A549 (cell line): ENCODE results near the gene ANTXR2. TPM values are rescaled to one million over a fixed set of nuclear protein-coding genes. Genes with fewer than 3 reads are reported as not detected.

Experiments
- ATAC-seq, 2 experiments: fragments of 200-7000 bp in 1 of 2; fragments of >200 bp in 1 of 2; cut with Nextera tagmentation in 1 of 2; cut with Tn5 transposase in 1 of 2; 3 replicates each; pipeline versions ENCODE4 v1.8.0 to v1.9.1; 2018 to 2020; ENCODE audit warnings: mild to moderate bottlenecking in 1 of 2, moderate library complexity in 1 of 2
- CTCF ChIA-PET: fragments of 300-600 bp; sonication (Branson Sonifier 250); formaldehyde crosslinking; extraction: SDS; loops from one replicate; lab custom pipeline; 2021; ENCODE audit warnings: antibody characterized with exemption, inconsistent platforms; lab: Yijun Ruan, JAX
- POLR2A ChIA-PET: fragments of 350-600 bp; formaldehyde crosslinking; extraction: SDS; loops from one replicate; lab custom pipeline; 2021; ENCODE audit warnings: antibody characterized with exemption, inconsistent platforms; lab: Yijun Ruan, JAX
- DNase-seq, 2 experiments: peaks; one replicate each; pipeline versions ENCODE4 v3.0.0 to v3.0.0-alpha.2; 2011 to 2016; ENCODE audit warnings: low read depth in 1 of 2, low spot score in 1 of 2
- FAIRE-seq: peaks from 2 replicates; lab custom pipeline; 2011; peaks lifted over from hg19 to GRCh38; lab: Jason Lieb, UNC
- H3K27ac ChIP-seq, 2 experiments: fragments of >200 bp; sonication (Bioruptor Twin); formaldehyde crosslinking; 3 replicates each; pipeline ENCODE4 v1.5.1; 2016 to 2017
- H3K4me1 ChIP-seq: fragments of >200 bp; sonication (Bioruptor Twin); formaldehyde crosslinking; 3 replicates; pipeline ENCODE4 v1.6.1; 2016
- H3K4me2 ChIP-seq: fragments of >200 bp; sonication (Bioruptor Twin); formaldehyde crosslinking; 3 replicates; pipeline ENCODE4 v1.6.1; 2016
- H3K4me3 ChIP-seq: fragments of >200 bp; sonication (Bioruptor Twin); formaldehyde crosslinking; 3 replicates; pipeline ENCODE4 v1.5.1; 2016
- H3K9me3 ChIP-seq: fragments of >200 bp; sonication (Bioruptor Twin); formaldehyde crosslinking; 3 replicates; pipeline ENCODE4 v1.6.1; 2016
- CBX8 ChIP-seq: fragments of 200-600 bp; sonication (generic); IDR thresholded peaks from 2 replicates; pipeline ENCODE4 v1.6.1; 2016
- CTCF ChIP-seq: fragments of >200 bp; sonication (Bioruptor Twin); formaldehyde crosslinking; IDR thresholded peaks from 3 replicates; pipeline ENCODE4 v1.5.1; 2016
- EP300 ChIP-seq, 2 experiments: fragments of >200 bp; sonication (Bioruptor Twin); formaldehyde crosslinking; IDR thresholded peaks; 2 replicates in 1 of 2; 3 replicates in 1 of 2; pipeline ENCODE4 v1.6.1; 2016 to 2017
- ESRRA ChIP-seq: fragments of 150-350 bp; IDR thresholded peaks from 2 replicates; pipeline ENCODE4 v1.6.1; 2014; ENCODE audit warnings: mild to moderate bottlenecking, low read length, borderline replicate concordance
- FOSL2 ChIP-seq, 2 experiments: fragments of 450-650 bp in 1 of 2; fragments of >200 bp in 1 of 2; sonication (Bioruptor Twin) in 1 of 2; formaldehyde crosslinking; IDR thresholded peaks; 2 replicates each; pipeline versions ENCODE4 v1.5.0 to v1.6.1; 2016 to 2020; ENCODE audit warnings: mild to moderate bottlenecking in 1 of 2, moderate library complexity in 1 of 2
- FOXS1 ChIP-seq: fragments of 250-450 bp; sonication (Bioruptor Pico); IDR thresholded peaks from 2 replicates; pipeline ENCODE4 v1.5.0; 2020; ENCODE audit warnings: mild to moderate bottlenecking, moderate library complexity
- GATA3 ChIP-seq: IDR thresholded peaks from 2 replicates; pipeline ENCODE4 v1.6.1; 2012; ENCODE audit warnings: borderline replicate concordance
- HDAC2 ChIP-seq: fragments of 200-600 bp; sonication (generic); IDR thresholded peaks from 2 replicates; pipeline ENCODE4 v1.6.1; 2016
- HEYL ChIP-seq: fragments of 250-450 bp; sonication (Bioruptor Pico); IDR thresholded peaks from 2 replicates; pipeline ENCODE4 v1.8.0; 2021; ENCODE audit warnings: mild to moderate bottlenecking, moderate library complexity
- HOXA7 ChIP-seq: fragments of 250-450 bp; sonication (Bioruptor Pico); IDR thresholded peaks from 2 replicates; pipeline ENCODE4 v1.5.0; 2020; ENCODE audit warnings: mild to moderate bottlenecking, moderate library complexity
- HOXB5 ChIP-seq: fragments of 250-450 bp; sonication (Bioruptor Pico); IDR thresholded peaks from 2 replicates; pipeline ENCODE4 v1.5.0; 2020; ENCODE audit warnings: mild to moderate bottlenecking, moderate library complexity
- JUNB ChIP-seq: fragments of >200 bp; sonication (Bioruptor Twin); formaldehyde crosslinking; IDR thresholded peaks from 2 replicates; pipeline ENCODE4 v1.6.1; 2016
- KDM5A ChIP-seq: fragments of 200-600 bp; sonication (generic); IDR thresholded peaks from 2 replicates; pipeline ENCODE4 v1.6.1; 2016; ENCODE audit warnings: antibody characterized with exemption, mild to moderate bottlenecking
- MAFK ChIP-seq: fragments of 450-650 bp; IDR thresholded peaks from 2 replicates; pipeline ENCODE4 v1.6.1; 2014; ENCODE audit not compliant: partially characterized antibody
- MAX ChIP-seq: IDR thresholded peaks from 2 replicates; pipeline ENCODE4 v1.6.1; 2012
- MYC ChIP-seq: IDR thresholded peaks from 2 replicates; pipeline ENCODE4 v1.6.1; 2012; ENCODE audit warnings: mild to moderate bottlenecking, inconsistent platforms, low read length, improper control_type of control experiment, borderline replicate concordance
- NFE2L2 ChIP-seq: fragments of 150-350 bp; conservative IDR thresholded peaks from 2 replicates; pipeline ENCODE4 v1.6.1; 2014; ENCODE audit warnings: low read length
- NPAS2 ChIP-seq: fragments of 250-450 bp; sonication (Bioruptor Pico); IDR thresholded peaks from 2 replicates; pipeline ENCODE4 v1.8.0; 2022; ENCODE audit warnings: mild to moderate bottlenecking, moderate library complexity, borderline replicate concordance
- NR3C1 ChIP-seq: fragments of >200 bp; sonication (Bioruptor Twin); formaldehyde crosslinking; IDR thresholded peaks from 3 replicates; pipeline ENCODE4 v1.6.1; 2017
- PHF8 ChIP-seq: fragments of 200-600 bp; sonication (generic); IDR thresholded peaks from 2 replicates; pipeline ENCODE4 v1.6.1; 2016; ENCODE audit warnings: low read depth, mild to moderate bottlenecking, antibody characterized with exemption, moderate library complexity, borderline replicate concordance
- POLR2A ChIP-seq: IDR thresholded peaks from 2 replicates; pipeline ENCODE4 v1.6.1; 2012; ENCODE audit warnings: mild to moderate bottlenecking, low read length
- POLR2AphosphoS2 ChIP-seq: conservative IDR thresholded peaks from 2 replicates; pipeline ENCODE4 v1.6.1; 2012; ENCODE audit warnings: low read length, improper control_type of control experiment, inconsistent platforms
- RARB ChIP-seq: fragments of 250-450 bp; sonication (Bioruptor Pico); IDR thresholded peaks from 2 replicates; pipeline ENCODE4 v1.8.0; 2021; ENCODE audit warnings: mild to moderate bottlenecking, moderate library complexity
- RCOR1 ChIP-seq: fragments of 150-350 bp; IDR thresholded peaks from 2 replicates; pipeline ENCODE4 v1.6.1; 2014; ENCODE audit warnings: antibody characterized with exemption, low read length, low read depth
- RFX5 ChIP-seq: fragments of 450-650 bp; IDR thresholded peaks from 2 replicates; pipeline ENCODE4 v1.7.1; 2014; ENCODE audit warnings: antibody characterized with exemption, mild to moderate bottlenecking, moderate library complexity
- RNF2 ChIP-seq: fragments of 200-600 bp; sonication (generic); IDR thresholded peaks from 2 replicates; pipeline ENCODE4 v1.6.1; 2016; ENCODE audit warnings: low read depth, mild to moderate bottlenecking, antibody characterized with exemption, moderate library complexity, borderline replicate concordance
- SMC3 ChIP-seq: fragments of >200 bp; sonication (Bioruptor Twin); formaldehyde crosslinking; IDR thresholded peaks from 3 replicates; pipeline ENCODE4 v1.6.1; 2018; ENCODE audit warnings: inconsistent platforms
- TFCP2L1 ChIP-seq: fragments of 250-450 bp; sonication (Bioruptor Pico); IDR thresholded peaks from 2 replicates; pipeline ENCODE4 v1.5.0; 2021; ENCODE audit warnings: mild to moderate bottlenecking
- WGBS: methylation state at CpG from one replicate; pipeline ENCODE4 v1.1.6; 2017; ENCODE audit errors: missing lambda C conversion rate; 5-methylcytosine and 5-hydroxymethylcytosine counted together
- polyA plus RNA-seq, 4 experiments: library from polyadenylated mRNA; depleted of rRNA in 3 of 4; stranded (reverse); fragments of >200 nt; fragmentation: RNase III in 1 of 4; extraction: RNeasy Plus Mini Kit Qiagen cat#74134 plus additional on column Dnase treatment in 1 of 4; gene quantifications; 2 replicates in 3 of 4; 3 replicates in 1 of 4; pipeline ENCODE4 v1.2.3, GENCODE V29; 2011 to 2017
- TF ChIP-seq, protein P1 (sequence below): fragments of 150-350 bp; IDR thresholded peaks from 2 replicates; pipeline ENCODE4 v1.6.1; 2014; ENCODE audit warnings: low read depth, mild to moderate bottlenecking, low read length
- TF ChIP-seq, protein P2 (sequence below): fragments of 250-450 bp; sonication (Bioruptor Pico); IDR thresholded peaks from 2 replicates; pipeline ENCODE4 v1.5.0; 2020; ENCODE audit warnings: low read depth, mild to moderate bottlenecking, moderate library complexity
- TF ChIP-seq, protein P3 (sequence below): IDR thresholded peaks from 2 replicates; pipeline ENCODE4 v1.6.1; 2012; ENCODE audit warnings: low read depth, borderline replicate concordance

The ANTXR2 gene
- polyA plus RNA-seq, 2 of the 4 experiments (the other 2 are of a cell fraction) = 2.3 to 3.0 TPM

GRCh38 chr4:79881407-79881806 lies 191.6 kb downstream of the ANTXR2 start:
- ChIA-PET POLR2A (no interaction called here), CTCF (no interaction called here)
- H3K9me3 ChIP-seq = no peaks in the 10 kb centered on the region
- H3K27ac ChIP-seq = no peak overlapping the region
- no peak overlapping the region for H3K4me2 ChIP-seq
- H3K4me3 ChIP-seq = no peak overlapping the region
- DNase-seq = no peak
- TF ChIP-seq, protein P1, sequence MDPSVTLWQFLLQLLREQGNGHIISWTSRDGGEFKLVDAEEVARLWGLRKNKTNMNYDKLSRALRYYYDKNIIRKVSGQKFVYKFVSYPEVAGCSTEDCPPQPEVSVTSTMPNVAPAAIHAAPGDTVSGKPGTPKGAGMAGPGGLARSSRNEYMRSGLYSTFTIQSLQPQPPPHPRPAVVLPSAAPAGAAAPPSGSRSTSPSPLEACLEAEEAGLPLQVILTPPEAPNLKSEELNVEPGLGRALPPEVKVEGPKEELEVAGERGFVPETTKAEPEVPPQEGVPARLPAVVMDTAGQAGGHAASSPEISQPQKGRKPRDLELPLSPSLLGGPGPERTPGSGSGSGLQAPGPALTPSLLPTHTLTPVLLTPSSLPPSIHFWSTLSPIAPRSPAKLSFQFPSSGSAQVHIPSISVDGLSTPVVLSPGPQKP = no peak
- no peak for TF ChIP-seq FOXS1 (CRISPR knock-in tag)
- TF ChIP-seq RCOR1 = no peak
- TF ChIP-seq HOXB5 = no peak
- TF ChIP-seq ESRRA = no peak
- TF ChIP-seq TFCP2L1 = no peak
- TF ChIP-seq MAFK = no peak
- no peak for TF ChIP-seq RNF2
- TF ChIP-seq NR3C1 = no peak
- FAIRE-seq = no peak
- no peak for ATAC-seq
- H3K4me1 ChIP-seq = no peaks in the 10 kb centered on the region

GRCh38 chr4:79877511-79877910 lies 195.5 kb downstream of the ANTXR2 start:
- DNase-seq (no peak), FAIRE-seq (no peak), ATAC-seq (no peak)
- H3K27ac ChIP-seq = no peak overlapping the region
- H3K4me1 ChIP-seq = no peaks in the 10 kb centered on the region
- H3K9me3 ChIP-seq = no peaks in the 10 kb centered on the region
- ChIA-PET CTCF (no interaction called here), POLR2A (no interaction called here)
- TF ChIP-seq HOXA7 (CRISPR knock-in tag) = no peak
- TF ChIP-seq MAX = no peak
- TF ChIP-seq GATA3 = no peak
- no peak for TF ChIP-seq CBX8
- TF ChIP-seq NPAS2 = no peak
- TF ChIP-seq SMC3 = no peak
- no peak for TF ChIP-seq HOXB5
- no peak for TF ChIP-seq POLR2AphosphoS2
- TF ChIP-seq POLR2A = no peak
- TF ChIP-seq RARB = no peak
- no peak for TF ChIP-seq EP300 (IDR thresholded peaks at IDR 0.05)
- no peak for TF ChIP-seq FOSL2 (IDR thresholded peaks at IDR 0.05)
- TF ChIP-seq FOSL2 (CRISPR knock-in tag; IDR thresholded peaks at IDR 0.05) = no peak
- no peak for TF ChIP-seq RFX5
- no peak for TF ChIP-seq JUNB
- TF ChIP-seq CTCF = no peak
- H3K4me2 ChIP-seq = no peak overlapping the region
- H3K4me3 ChIP-seq = no peak overlapping the region

- H3K4me3 ChIP-seq = no peak overlapping the region
- ATAC-seq = no peak
- H3K9me3 ChIP-seq = no peaks in the 10 kb centered on the region
- DNase-seq = no peak
- 7% methylated on average over 4 of the region's 4 CpGs for WGBS
- CTCF ChIA-PET = no interaction called here
- no peaks in the 10 kb centered on the region for H3K4me1 ChIP-seq
- H3K4me2 ChIP-seq = no peak overlapping the region
- POLR2A ChIA-PET = no interaction called here
- FAIRE-seq = no peak
- H3K27ac ChIP-seq = no peak overlapping the region
- TF ChIP-seq RNF2 = no peak
- no peak for TF ChIP-seq POLR2A
- TF ChIP-seq RFX5 = no peak
- TF ChIP-seq NR3C1 = no peak
- no peak for TF ChIP-seq CTCF
- no peak for TF ChIP-seq PHF8
- TF ChIP-seq NFE2L2 = no peak
- no peak for TF ChIP-seq HDAC2
- no peak for TF ChIP-seq HOXB5
- TF ChIP-seq, protein P2, sequence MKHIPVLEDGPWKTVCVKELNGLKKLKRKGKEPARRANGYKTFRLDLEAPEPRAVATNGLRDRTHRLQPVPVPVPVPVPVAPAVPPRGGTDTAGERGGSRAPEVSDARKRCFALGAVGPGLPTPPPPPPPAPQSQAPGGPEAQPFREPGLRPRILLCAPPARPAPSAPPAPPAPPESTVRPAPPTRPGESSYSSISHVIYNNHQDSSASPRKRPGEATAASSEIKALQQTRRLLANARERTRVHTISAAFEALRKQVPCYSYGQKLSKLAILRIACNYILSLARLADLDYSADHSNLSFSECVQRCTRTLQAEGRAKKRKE (CRISPR knock-in tag) = no peak
- no peak for TF ChIP-seq HEYL (CRISPR knock-in tag)
- no peak for TF ChIP-seq KDM5A
- no peak for TF ChIP-seq MYC
- TF ChIP-seq RARB = no peak
- TF ChIP-seq, protein P3, sequence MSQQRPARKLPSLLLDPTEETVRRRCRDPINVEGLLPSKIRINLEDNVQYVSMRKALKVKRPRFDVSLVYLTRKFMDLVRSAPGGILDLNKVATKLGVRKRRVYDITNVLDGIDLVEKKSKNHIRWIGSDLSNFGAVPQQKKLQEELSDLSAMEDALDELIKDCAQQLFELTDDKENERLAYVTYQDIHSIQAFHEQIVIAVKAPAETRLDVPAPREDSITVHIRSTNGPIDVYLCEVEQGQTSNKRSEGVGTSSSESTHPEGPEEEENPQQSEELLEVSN = no peak
- TF ChIP-seq FOXS1 (CRISPR knock-in tag) = no peak
These were observed 197.6 kb downstream of the ANTXR2 start for GRCh38 chr4:79875344-79875899.
